B cell (primary cell): ENCODE data around the gene FFAR4.

Experiments used
- CTCF ChIP-seq: fragments of 200-600 bp; IDR thresholded peaks from one replicate; pipeline ENCODE4 v1.8.0; 2022; ENCODE audit warnings: antibody characterized with exemption, mild to moderate bottlenecking
- EZH2 ChIP-seq: IDR thresholded peaks from 2 replicates; pipeline ENCODE4 v1.6.1; 2012; ENCODE audit warnings: borderline replicate concordance, low read depth, mild to moderate bottlenecking, moderate library complexity, low read length; ENCODE audit not compliant: insufficient read depth, poor library complexity, severe bottlenecking

DNA sequence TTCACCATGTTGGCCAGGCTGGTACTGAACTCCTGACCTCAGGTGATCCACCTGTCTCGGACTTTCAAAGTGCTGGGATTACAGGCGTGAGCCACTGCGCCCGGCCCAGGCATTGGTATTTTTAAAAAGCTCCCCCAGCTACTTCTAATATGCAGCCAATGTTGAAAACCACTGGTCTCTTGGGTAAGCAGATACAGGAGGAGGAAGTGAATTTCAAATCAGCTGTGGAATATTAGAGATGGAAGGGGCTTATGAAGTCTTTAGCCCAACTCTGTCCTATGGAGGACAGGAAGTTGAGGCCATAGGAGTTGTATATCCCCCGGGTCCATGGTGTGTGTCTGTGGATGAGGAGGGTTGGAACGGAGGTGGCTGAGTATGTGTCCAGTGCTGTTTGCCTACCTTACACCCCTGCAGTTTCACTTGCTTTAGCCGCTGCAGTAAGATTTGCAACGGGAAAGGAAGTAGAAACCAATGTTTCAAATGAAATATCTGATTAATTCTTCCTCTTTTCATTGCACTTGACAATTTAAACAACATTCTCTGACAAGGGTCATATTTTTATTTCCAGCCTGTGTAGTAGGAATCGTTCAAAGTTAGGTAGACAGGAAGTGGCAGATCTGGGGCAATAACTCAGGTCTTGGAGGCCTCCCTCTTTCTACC lies 49.2 kb downstream of the FFAR4 start:
- no peak for TF ChIP-seq EZH2
- TF ChIP-seq CTCF = no peak
